Activated T-helper 1 cell treated with anti-CD3 and anti-CD28 coated beads, Interleukin-12 subunit alpha, Interleukin-12 subunit beta, Interleukin-2, Interleukin-4 antibody, amounts not matched to agents 30 ng/mL and 10 ng/mL and 1 ng/mL, durations not matched to agents 14 hours and 24 hours and 36 hours (primary cell): Measurements from ENCODE around the gene NACC2. TPM values are rescaled to one million over a fixed set of nuclear protein-coding genes. Genes with fewer than 3 reads are reported as not detected.
"Not testable (repeated sequence)": the region's sequence is repeated elsewhere in the genome, so short reads cannot be mapped to it uniquely, and the experiment has no call there.

ENCODE experiments used
- DNase-seq: peaks from one replicate; pipeline ENCODE4 v3.0.0; 2021; ENCODE audit warnings: low spot score
- H3K27ac Mint-ChIP-seq: one replicate; pipeline ENCODE4 v1.8.0; 2021; ENCODE audit warnings: mild to moderate bottlenecking, mixed read lengths
- H3K27me3 Mint-ChIP-seq: one replicate; pipeline ENCODE4 v1.8.0; 2022; ENCODE audit warnings: mild to moderate bottlenecking, moderate library complexity, mixed read lengths; ENCODE audit not compliant: insufficient read depth
- H3K36me3 Mint-ChIP-seq: one replicate; pipeline ENCODE4 v1.8.0; 2021; ENCODE audit warnings: low read depth, mixed read lengths
- H3K4me1 Mint-ChIP-seq: one replicate; pipeline ENCODE4 v1.8.0; 2021; ENCODE audit warnings: low read depth, mixed read lengths
- H3K4me3 Mint-ChIP-seq: one replicate; pipeline ENCODE4 v1.8.0; 2021; ENCODE audit warnings: mild to moderate bottlenecking, moderate library complexity, mixed read lengths
- H3K9me3 Mint-ChIP-seq: one replicate; pipeline ENCODE4 v1.8.0; 2021; ENCODE audit warnings: mixed read lengths
- intact Hi-C: fragments of 100-400 bp; cut with micrococcal nuclease; formaldehyde crosslinking; loops from one replicate; pipeline ENCODE4 v1.15.1; 2024
- total RNA-seq: library from RNA; stranded (reverse); gene quantifications from 2 replicates; pipeline ENCODE4 v1.2.3, GENCODE V29; 2022

The NACC2 gene
- total RNA-seq, 1 donor from 2014 or later = 3.7 TPM

- no peaks in the 10 kb centered on the region for H3K36me3 Mint-ChIP-seq
- no peaks in the 10 kb centered on the region for H3K9me3 Mint-ChIP-seq
- no peak overlapping the region for H3K27ac Mint-ChIP-seq
- intact Hi-C loops = no loop called here
- H3K27me3 Mint-ChIP-seq = no peaks in the 10 kb centered on the region
- DNase-seq = no peak
- H3K4me3 Mint-ChIP-seq = no peak overlapping the region
- H3K4me1 Mint-ChIP-seq = no peaks in the 10 kb centered on the region
Observed at GRCh38 chr9:136075881-136076678, 19.0 kb downstream of the NACC2 start.

GRCh38 chr9:136075134-136075841 is 19.8 kb downstream of the NACC2 start:
- no peaks in the 10 kb centered on the region for H3K27me3 Mint-ChIP-seq
- no peaks in the 10 kb centered on the region for H3K9me3 Mint-ChIP-seq
- no peaks in the 10 kb centered on the region for H3K4me1 Mint-ChIP-seq
- no peaks in the 10 kb centered on the region for H3K36me3 Mint-ChIP-seq
- H3K4me3 Mint-ChIP-seq = no peak overlapping the region
- intact Hi-C loops = no loop called here
- no peak for DNase-seq
- H3K27ac Mint-ChIP-seq = no peak overlapping the region

- H3K27ac Mint-ChIP-seq = no peak overlapping the region
- intact Hi-C loops = no loop called here
- H3K4me3 Mint-ChIP-seq = no peak overlapping the region
Observed at GRCh38 chr9:136074706-136075105, 20.4 kb downstream of the NACC2 start.

GRCh38 chr9:136062657-136063439 is 32.2 kb downstream of the NACC2 start:
- no peak for DNase-seq
- Mint-ChIP-seq H3K4me1 (no peaks in the 10 kb centered on the region), H3K9me3 (no peaks in the 10 kb centered on the region), H3K27ac (no peak overlapping the region), H3K27me3 (peaks cover 2% of the 10 kb centered on the region), H3K36me3 (no peaks in the 10 kb centered on the region), H3K4me3 (no peak overlapping the region)
- intact Hi-C loops = no loop called here

More at GRCh38 chr9:136074706-136075105, 20.4 kb downstream of the NACC2 start:
- DNase-seq = no peak
- Mint-ChIP-seq H3K9me3 (no peaks in the 10 kb centered on the region), H3K36me3 (no peaks in the 10 kb centered on the region), H3K27me3 (no peaks in the 10 kb centered on the region), H3K4me1 (no peaks in the 10 kb centered on the region)

GRCh38 chr9:136061916-136062315 is 33.2 kb downstream of the NACC2 start:
- H3K9me3 Mint-ChIP-seq, DNase-seq, H3K27me3 Mint-ChIP-seq, intact Hi-C loops, H3K36me3 Mint-ChIP-seq, H3K27ac Mint-ChIP-seq, H3K4me1 Mint-ChIP-seq, H3K4me3 Mint-ChIP-seq: not testable (repeated sequence)

GRCh38 chr9:136061405-136061804 is 33.7 kb downstream of the NACC2 start:
- H3K9me3 Mint-ChIP-seq = no peaks in the 10 kb centered on the region
- H3K4me1 Mint-ChIP-seq = no peaks in the 10 kb centered on the region
- DNase-seq = no peak
- no peak overlapping the region for H3K27ac Mint-ChIP-seq
- intact Hi-C loops = no loop called here
- H3K4me3 Mint-ChIP-seq = no peak overlapping the region
- H3K27me3 Mint-ChIP-seq = no peaks in the 10 kb centered on the region
- H3K36me3 Mint-ChIP-seq = no peaks in the 10 kb centered on the region

GRCh38 chr9:136060671-136061371 is 34.3 kb downstream of the NACC2 start:
- H3K4me3 Mint-ChIP-seq = no peak overlapping the region
- H3K9me3 Mint-ChIP-seq = no peaks in the 10 kb centered on the region
- no peaks in the 10 kb centered on the region for H3K36me3 Mint-ChIP-seq
- intact Hi-C loops = no loop called here
- no peak for DNase-seq
- no peak overlapping the region for H3K27ac Mint-ChIP-seq
- no peaks in the 10 kb centered on the region for H3K4me1 Mint-ChIP-seq
- no peaks in the 10 kb centered on the region for H3K27me3 Mint-ChIP-seq

- H3K4me1 Mint-ChIP-seq = no peaks in the 10 kb centered on the region
- no peaks in the 10 kb centered on the region for H3K27me3 Mint-ChIP-seq
- no peaks in the 10 kb centered on the region for H3K36me3 Mint-ChIP-seq
- no peak for DNase-seq
- intact Hi-C loops = no loop called here
- H3K27ac Mint-ChIP-seq = no peak overlapping the region
- no peak overlapping the region for H3K4me3 Mint-ChIP-seq
- H3K9me3 Mint-ChIP-seq = no peaks in the 10 kb centered on the region
Observed at GRCh38 chr9:136059851-136060670, 35.0 kb downstream of the NACC2 start.

- Mint-ChIP-seq H3K4me1 (no peaks in the 10 kb centered on the region), H3K27ac (no peak overlapping the region), H3K9me3 (no peaks in the 10 kb centered on the region), H3K4me3 (no peak overlapping the region), H3K36me3 (no peaks in the 10 kb centered on the region), H3K27me3 (no peaks in the 10 kb centered on the region)
- no peak for DNase-seq
- intact Hi-C loops = no loop called here
Observed at GRCh38 chr9:136059321-136059791, 35.7 kb downstream of the NACC2 start.

- Mint-ChIP-seq H3K4me1 (no peaks in the 10 kb centered on the region), H3K36me3 (no peaks in the 10 kb centered on the region), H3K27ac (no peak overlapping the region), H3K4me3 (no peak overlapping the region), H3K9me3 (no peaks in the 10 kb centered on the region), H3K27me3 (peaks cover under 1% of the 10 kb centered on the region)
- intact Hi-C loops = no loop called here
- DNase-seq = no peak
Observed at GRCh38 chr9:136058801-136059302, 36.2 kb downstream of the NACC2 start.

- H3K27ac Mint-ChIP-seq = no peak overlapping the region
- H3K4me1 Mint-ChIP-seq = no peaks in the 10 kb centered on the region
- intact Hi-C loops = no loop called here
- H3K4me3 Mint-ChIP-seq = no peak overlapping the region
- H3K36me3 Mint-ChIP-seq = no peaks in the 10 kb centered on the region
- no peaks in the 10 kb centered on the region for H3K9me3 Mint-ChIP-seq
- no peak for DNase-seq
- peaks cover 6% of the 10 kb centered on the region for H3K27me3 Mint-ChIP-seq
Observed at GRCh38 chr9:136058084-136058483, 37.0 kb downstream of the NACC2 start.
